ENCODE results near the gene MMP2. TPM values are rescaled to one million over a fixed set of nuclear protein-coding genes. Genes with fewer than 3 reads are reported as not detected.

The MMP2 gene
- total and polyA plus RNA-seq, 2 experiments from 2014 or later = 25.6 to 43.8 TPM

DNA sequence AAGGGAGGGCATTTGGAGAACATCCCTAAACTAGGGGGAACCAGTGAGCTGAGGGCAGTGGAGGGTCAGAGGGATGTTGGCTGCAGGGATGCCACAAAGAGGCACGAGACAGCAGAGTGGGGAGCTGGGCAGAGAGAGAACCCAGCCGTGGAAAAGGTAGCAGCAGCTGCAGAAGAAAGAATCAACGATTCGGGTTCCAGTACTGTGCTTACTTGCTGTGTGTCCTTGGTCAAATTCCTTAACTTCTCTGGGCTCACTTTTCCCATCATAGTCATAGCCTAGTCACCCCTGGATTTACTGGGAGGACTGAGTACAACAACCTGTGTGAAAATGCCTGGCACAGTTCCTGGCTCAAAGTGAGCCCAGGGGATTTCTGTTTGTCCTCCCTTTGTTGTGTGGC lies 12.8 kb upstream of the MMP2 start:
- ATAC-seq (no peak), DNase-seq (ENCODE audit: low spot score) (no peak)
- H3K79me2 ChIP-seq (replicated peaks; ENCODE audit: insufficient read depth) = no peaks in the 10 kb centered on the region
- no peaks in the 10 kb centered on the region; the same call in 2 of the 3 replicates for H3K36me3 Mint-ChIP-seq (ENCODE audit: low read depth)
- H3K4me1 ChIP-seq (ENCODE audit: insufficient read depth) = no peaks in the 10 kb centered on the region
- no peak overlapping the region for H3K4me3 Mint-ChIP-seq
- H2AFZ ChIP-seq = no peak overlapping the region
- 0 out of 2 replicates have a peak, but pooled peaks cover under 1% of the 10 kb centered on the region for H3K27me3 ChIP-seq (ENCODE audit: insufficient read depth)
- no peak overlapping the region for H3K4me2 ChIP-seq
- peaks cover 4% of the 10 kb centered on the region; the same call in 2 of the 3 replicates for H3K4me1 Mint-ChIP-seq
- no peaks in the 10 kb centered on the region for H3F3A ChIP-seq (replicated peaks; ENCODE audit: low read depth)
- no peaks in the 10 kb centered on the region for H3K36me3 ChIP-seq (ENCODE audit: insufficient read depth)
- no peaks in the 10 kb centered on the region for H3K9me3 Mint-ChIP-seq
- H3K4me3 ChIP-seq = no peak overlapping the region
- H3K27me3 Mint-ChIP-seq (ENCODE audit: insufficient read depth, low read depth, poor library complexity) = peaks cover 11% of the 10 kb centered on the region
- no peak for TF ChIP-seq JUNB (IDR thresholded peaks at IDR 0.05; ENCODE audit: unreplicated experiment)
- TF ChIP-seq, protein P1, sequence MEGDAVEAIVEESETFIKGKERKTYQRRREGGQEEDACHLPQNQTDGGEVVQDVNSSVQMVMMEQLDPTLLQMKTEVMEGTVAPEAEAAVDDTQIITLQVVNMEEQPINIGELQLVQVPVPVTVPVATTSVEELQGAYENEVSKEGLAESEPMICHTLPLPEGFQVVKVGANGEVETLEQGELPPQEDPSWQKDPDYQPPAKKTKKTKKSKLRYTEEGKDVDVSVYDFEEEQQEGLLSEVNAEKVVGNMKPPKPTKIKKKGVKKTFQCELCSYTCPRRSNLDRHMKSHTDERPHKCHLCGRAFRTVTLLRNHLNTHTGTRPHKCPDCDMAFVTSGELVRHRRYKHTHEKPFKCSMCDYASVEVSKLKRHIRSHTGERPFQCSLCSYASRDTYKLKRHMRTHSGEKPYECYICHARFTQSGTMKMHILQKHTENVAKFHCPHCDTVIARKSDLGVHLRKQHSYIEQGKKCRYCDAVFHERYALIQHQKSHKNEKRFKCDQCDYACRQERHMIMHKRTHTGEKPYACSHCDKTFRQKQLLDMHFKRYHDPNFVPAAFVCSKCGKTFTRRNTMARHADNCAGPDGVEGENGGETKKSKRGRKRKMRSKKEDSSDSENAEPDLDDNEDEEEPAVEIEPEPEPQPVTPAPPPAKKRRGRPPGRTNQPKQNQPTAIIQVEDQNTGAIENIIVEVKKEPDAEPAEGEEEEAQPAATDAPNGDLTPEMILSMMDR (conservative IDR thresholded peaks at IDR 0.05; ENCODE audit: low read depth in 2 of 2) = 0 out of 4 replicates have a peak, but pooled peaks of 1 of the 2 experiments have one; percentile 8
- H3K9me2 ChIP-seq (ENCODE audit: insufficient read depth) = no peaks in the 10 kb centered on the region
- no peaks in the 10 kb centered on the region for H4K20me1 ChIP-seq (replicated peaks; ENCODE audit: insufficient read depth)
- no peak overlapping the region for H3K27ac Mint-ChIP-seq
- H3K27ac ChIP-seq (ENCODE audit: low read depth) = no peak overlapping the region

DNA sequence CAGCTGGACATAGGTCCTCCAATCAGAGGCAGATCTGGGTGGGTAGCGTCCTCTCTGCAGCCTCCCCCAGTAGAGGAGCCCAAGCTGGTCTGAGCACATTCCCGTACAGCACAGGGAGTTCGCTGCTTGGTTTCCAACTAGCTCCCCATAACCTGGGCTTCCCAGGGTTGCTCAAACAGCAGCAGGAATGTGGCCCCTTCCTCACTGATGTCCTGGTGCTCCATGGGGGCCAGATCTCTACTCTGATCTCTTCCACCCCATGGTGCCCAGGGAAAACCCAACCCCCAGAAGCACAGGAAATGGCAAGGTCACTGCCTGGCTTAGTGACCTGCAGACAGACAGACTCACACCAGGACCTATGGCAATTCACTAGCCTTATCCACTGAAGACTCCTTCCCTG lies 11.1 kb upstream of the MMP2 start:
- no peaks in the 10 kb centered on the region for H3K4me1 ChIP-seq (ENCODE audit: insufficient read depth)
- Mint-ChIP-seq H3K27ac (no peak overlapping the region), H3K27me3 (ENCODE audit: insufficient read depth, low read depth, poor library complexity) (peaks cover 11% of the 10 kb centered on the region), H3K4me3 (no peak overlapping the region), H3K4me1 (peaks cover 4% of the 10 kb centered on the region; the same call in 2 of the 3 replicates), H3K36me3 (ENCODE audit: low read depth) (no peaks in the 10 kb centered on the region; the same call in 2 of the 3 replicates), H3K9me3 (no peaks in the 10 kb centered on the region)
- DNase-seq (ENCODE audit: low spot score) (peak; percentile 6), ATAC-seq (no peak)
- no peaks in the 10 kb centered on the region for H3F3A ChIP-seq (replicated peaks; ENCODE audit: low read depth)
- H3K36me3 ChIP-seq (ENCODE audit: insufficient read depth) = no peaks in the 10 kb centered on the region
- H3K9me2 ChIP-seq (ENCODE audit: insufficient read depth) = no peaks in the 10 kb centered on the region
- H3K27me3 ChIP-seq (ENCODE audit: insufficient read depth) = 0 out of 2 replicates have a peak, but pooled peaks cover 9% of the 10 kb centered on the region
- no peak overlapping the region for H3K4me3 ChIP-seq
- H3K27ac ChIP-seq (ENCODE audit: low read depth) = no peak overlapping the region
- no peak overlapping the region for H3K4me2 ChIP-seq
- H4K20me1 ChIP-seq (replicated peaks; ENCODE audit: insufficient read depth) = no peaks in the 10 kb centered on the region
- no peak overlapping the region for H2AFZ ChIP-seq
- H3K79me2 ChIP-seq (replicated peaks; ENCODE audit: insufficient read depth) = no peaks in the 10 kb centered on the region
- TF ChIP-seq JUNB (IDR thresholded peaks at IDR 0.05; ENCODE audit: unreplicated experiment) = no peak
- TF ChIP-seq EZH2 (IDR thresholded peaks at IDR 0.05; ENCODE audit: low read depth, unreplicated experiment) = no peak
- no peak for TF ChIP-seq NANOG (IDR thresholded peaks at IDR 0.05; ENCODE audit: borderline replicate concordance)
- TF ChIP-seq, protein P1 (conservative IDR thresholded peaks at IDR 0.05; ENCODE audit: low read depth in 2 of 2) = no peak
- TF ChIP-seq, protein P2, sequence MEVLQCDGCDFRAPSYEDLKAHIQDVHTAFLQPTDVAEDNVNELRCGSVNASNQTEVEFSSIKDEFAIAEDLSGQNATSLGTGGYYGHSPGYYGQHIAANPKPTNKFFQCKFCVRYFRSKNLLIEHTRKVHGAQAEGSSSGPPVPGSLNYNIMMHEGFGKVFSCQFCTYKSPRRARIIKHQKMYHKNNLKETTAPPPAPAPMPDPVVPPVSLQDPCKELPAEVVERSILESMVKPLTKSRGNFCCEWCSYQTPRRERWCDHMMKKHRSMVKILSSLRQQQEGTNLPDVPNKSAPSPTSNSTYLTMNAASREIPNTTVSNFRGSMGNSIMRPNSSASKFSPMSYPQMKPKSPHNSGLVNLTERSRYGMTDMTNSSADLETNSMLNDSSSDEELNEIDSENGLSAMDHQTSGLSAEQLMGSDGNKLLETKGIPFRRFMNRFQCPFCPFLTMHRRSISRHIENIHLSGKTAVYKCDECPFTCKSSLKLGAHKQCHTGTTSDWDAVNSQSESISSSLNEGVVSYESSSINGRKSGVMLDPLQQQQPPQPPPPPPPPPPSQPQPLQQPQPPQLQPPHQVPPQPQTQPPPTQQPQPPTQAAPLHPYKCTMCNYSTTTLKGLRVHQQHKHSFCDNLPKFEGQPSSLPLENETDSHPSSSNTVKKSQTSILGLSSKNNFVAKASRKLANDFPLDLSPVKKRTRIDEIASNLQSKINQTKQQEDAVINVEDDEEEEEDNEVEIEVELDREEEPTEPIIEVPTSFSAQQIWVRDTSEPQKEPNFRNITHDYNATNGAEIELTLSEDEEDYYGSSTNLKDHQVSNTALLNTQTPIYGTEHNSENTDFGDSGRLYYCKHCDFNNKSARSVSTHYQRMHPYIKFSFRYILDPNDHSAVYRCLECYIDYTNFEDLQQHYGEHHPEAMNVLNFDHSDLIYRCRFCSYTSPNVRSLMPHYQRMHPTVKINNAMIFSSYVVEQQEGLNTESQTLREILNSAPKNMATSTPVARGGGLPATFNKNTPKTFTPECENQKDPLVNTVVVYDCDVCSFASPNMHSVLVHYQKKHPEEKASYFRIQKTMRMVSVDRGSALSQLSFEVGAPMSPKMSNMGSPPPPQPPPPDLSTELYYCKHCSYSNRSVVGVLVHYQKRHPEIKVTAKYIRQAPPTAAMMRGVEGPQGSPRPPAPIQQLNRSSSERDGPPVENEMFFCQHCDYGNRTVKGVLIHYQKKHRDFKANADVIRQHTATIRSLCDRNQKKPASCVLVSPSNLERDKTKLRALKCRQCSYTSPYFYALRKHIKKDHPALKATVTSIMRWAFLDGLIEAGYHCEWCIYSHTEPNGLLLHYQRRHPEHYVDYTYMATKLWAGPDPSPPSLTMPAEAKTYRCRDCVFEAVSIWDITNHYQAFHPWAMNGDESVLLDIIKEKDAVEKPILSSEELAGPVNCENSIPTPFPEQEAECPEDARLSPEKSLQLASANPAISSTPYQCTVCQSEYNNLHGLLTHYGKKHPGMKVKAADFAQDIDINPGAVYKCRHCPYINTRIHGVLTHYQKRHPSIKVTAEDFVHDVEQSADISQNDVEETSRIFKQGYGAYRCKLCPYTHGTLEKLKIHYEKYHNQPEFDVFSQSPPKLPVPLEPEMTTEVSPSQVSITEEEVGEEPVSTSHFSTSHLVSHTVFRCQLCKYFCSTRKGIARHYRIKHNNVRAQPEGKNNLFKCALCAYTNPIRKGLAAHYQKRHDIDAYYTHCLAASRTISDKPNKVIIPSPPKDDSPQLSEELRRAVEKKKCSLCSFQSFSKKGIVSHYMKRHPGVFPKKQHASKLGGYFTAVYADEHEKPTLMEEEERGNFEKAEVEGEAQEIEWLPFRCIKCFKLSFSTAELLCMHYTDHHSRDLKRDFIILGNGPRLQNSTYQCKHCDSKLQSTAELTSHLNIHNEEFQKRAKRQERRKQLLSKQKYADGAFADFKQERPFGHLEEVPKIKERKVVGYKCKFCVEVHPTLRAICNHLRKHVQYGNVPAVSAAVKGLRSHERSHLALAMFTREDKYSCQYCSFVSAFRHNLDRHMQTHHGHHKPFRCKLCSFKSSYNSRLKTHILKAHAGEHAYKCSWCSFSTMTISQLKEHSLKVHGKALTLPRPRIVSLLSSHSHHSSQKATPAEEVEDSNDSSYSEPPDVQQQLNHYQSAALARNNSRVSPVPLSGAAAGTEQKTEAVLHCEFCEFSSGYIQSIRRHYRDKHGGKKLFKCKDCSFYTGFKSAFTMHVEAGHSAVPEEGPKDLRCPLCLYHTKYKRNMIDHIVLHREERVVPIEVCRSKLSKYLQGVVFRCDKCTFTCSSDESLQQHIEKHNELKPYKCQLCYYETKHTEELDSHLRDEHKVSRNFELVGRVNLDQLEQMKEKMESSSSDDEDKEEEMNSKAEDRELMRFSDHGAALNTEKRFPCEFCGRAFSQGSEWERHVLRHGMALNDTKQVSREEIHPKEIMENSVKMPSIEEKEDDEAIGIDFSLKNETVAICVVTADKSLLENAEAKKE (CRISPR knock-in tag; IDR thresholded peaks at IDR 0.05) = no peak
- TF ChIP-seq, protein P3, sequence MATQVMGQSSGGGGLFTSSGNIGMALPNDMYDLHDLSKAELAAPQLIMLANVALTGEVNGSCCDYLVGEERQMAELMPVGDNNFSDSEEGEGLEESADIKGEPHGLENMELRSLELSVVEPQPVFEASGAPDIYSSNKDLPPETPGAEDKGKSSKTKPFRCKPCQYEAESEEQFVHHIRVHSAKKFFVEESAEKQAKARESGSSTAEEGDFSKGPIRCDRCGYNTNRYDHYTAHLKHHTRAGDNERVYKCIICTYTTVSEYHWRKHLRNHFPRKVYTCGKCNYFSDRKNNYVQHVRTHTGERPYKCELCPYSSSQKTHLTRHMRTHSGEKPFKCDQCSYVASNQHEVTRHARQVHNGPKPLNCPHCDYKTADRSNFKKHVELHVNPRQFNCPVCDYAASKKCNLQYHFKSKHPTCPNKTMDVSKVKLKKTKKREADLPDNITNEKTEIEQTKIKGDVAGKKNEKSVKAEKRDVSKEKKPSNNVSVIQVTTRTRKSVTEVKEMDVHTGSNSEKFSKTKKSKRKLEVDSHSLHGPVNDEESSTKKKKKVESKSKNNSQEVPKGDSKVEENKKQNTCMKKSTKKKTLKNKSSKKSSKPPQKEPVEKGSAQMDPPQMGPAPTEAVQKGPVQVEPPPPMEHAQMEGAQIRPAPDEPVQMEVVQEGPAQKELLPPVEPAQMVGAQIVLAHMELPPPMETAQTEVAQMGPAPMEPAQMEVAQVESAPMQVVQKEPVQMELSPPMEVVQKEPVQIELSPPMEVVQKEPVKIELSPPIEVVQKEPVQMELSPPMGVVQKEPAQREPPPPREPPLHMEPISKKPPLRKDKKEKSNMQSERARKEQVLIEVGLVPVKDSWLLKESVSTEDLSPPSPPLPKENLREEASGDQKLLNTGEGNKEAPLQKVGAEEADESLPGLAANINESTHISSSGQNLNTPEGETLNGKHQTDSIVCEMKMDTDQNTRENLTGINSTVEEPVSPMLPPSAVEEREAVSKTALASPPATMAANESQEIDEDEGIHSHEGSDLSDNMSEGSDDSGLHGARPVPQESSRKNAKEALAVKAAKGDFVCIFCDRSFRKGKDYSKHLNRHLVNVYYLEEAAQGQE (IDR thresholded peaks at IDR 0.05; ENCODE audit: unreplicated experiment) = no peak
- no peak for TF ChIP-seq EZH2phosphoT487 (IDR thresholded peaks at IDR 0.05; ENCODE audit: unreplicated experiment)

Measured in GM23338 (cell line).